ENCODE measurements around the gene DNAJC4. TPM values are rescaled to one million over a fixed set of nuclear protein-coding genes. Genes with fewer than 3 reads are reported as not detected.

The DNAJC4 gene
- total and polyA plus RNA-seq, 9 of the 15 experiments (the other 6 are each of a cell fraction or from before 2014, with no cell fraction given): 4.0 to 32.6 (median 19.9) TPM

DNA sequence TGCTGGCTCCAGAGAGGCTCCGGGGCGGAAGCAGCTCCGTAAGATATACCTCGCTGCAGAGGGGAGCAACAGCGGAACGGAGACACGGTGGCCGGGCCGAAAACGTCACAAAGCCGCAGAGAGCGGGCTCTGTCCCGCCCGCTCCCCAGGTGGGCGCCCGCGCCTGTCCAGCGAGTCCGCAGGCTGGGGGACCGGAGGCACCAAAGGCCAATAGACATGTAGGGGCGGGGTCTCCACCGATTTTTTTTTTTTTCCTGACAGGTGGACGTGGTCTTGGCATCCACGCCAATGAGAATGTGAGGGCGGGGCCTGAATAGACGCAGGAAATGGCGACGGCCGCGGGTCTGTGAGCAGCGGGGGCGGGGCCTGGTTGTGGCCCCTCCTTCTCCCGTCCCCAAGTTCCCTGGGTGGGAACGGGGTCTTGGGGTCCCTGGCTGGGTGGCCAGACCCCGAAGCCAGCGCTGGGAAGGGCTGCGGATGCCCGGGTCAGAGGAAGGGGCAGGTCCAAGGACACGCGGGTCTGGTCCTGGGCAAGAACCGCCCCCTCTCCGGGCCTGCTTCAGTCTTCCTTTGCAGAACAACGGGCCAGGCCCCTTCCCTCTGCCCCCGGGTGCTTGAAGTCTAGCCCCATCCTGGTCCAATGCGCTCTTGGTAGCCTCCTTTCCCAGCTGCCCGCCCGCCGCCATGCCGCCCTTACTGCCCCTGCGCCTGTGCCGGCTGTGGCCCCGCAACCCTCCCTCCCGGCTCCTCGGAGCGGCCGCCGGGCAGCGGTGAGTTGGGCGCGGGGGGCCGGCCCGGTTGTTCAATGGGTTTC is at the start of gene DNAJC4 (continued):
- peak; percentile 67 for TF ChIP-seq SAP30 (IDR thresholded peaks at IDR 0.05; ENCODE audit: borderline replicate concordance, insufficient read depth, low read depth, low read length, poor library complexity, severe bottlenecking)
- TF ChIP-seq NCOA2 (IDR thresholded peaks at IDR 0.05; ENCODE audit: partially characterized antibody in 2 of 2): no peak
- no peak for TF ChIP-seq PRMT5 (CRISPR knock-in tag; IDR thresholded peaks at IDR 0.05)
- no peak for TF ChIP-seq SP2 (IDR thresholded peaks at IDR 0.05; ENCODE audit: extremely low read depth, low read depth, low read length, poor library complexity, severe bottlenecking)
- no peak for TF ChIP-seq KLF1 (tag; IDR thresholded peaks at IDR 0.05)
- TF ChIP-seq HDGF (IDR thresholded peaks at IDR 0.05): no peak
- TF ChIP-seq, protein P1, sequence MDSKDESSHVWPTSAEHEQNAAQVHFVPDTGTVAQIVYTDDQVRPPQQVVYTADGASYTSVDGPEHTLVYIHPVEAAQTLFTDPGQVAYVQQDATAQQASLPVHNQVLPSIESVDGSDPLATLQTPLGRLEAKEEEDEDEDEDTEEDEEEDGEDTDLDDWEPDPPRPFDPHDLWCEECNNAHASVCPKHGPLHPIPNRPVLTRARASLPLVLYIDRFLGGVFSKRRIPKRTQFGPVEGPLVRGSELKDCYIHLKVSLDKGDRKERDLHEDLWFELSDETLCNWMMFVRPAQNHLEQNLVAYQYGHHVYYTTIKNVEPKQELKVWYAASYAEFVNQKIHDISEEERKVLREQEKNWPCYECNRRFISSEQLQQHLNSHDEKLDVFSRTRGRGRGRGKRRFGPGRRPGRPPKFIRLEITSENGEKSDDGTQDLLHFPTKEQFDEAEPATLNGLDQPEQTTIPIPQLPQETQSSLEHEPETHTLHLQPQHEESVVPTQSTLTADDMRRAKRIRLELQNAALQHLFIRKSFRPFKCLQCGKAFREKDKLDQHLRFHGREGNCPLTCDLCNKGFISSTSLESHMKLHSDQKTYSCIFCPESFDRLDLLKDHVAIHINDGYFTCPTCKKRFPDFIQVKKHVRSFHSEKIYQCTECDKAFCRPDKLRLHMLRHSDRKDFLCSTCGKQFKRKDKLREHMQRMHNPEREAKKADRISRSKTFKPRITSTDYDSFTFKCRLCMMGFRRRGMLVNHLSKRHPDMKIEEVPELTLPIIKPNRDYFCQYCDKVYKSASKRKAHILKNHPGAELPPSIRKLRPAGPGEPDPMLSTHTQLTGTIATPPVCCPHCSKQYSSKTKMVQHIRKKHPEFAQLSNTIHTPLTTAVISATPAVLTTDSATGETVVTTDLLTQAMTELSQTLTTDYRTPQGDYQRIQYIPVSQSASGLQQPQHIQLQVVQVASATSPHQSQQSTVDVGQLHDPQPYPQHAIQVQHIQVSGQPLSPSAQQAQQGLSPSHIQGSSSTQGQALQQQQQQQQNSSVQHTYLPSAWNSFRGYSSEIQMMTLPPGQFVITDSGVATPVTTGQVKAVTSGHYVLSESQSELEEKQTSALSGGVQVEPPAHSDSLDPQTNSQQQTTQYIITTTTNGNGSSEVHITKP (IDR thresholded peaks at IDR 0.05; ENCODE audit: partially characterized antibody): no peak
- no peak for TF ChIP-seq ARHGAP35 (IDR thresholded peaks at IDR 0.05; ENCODE audit: partially characterized antibody)
- TF ChIP-seq DMBX1 (CRISPR knock-in tag; IDR thresholded peaks at IDR 0.05; ENCODE audit: borderline replicate concordance): no peak
- TF ChIP-seq RBM34 (IDR thresholded peaks at IDR 0.05; ENCODE audit: borderline replicate concordance, insufficient read depth, low read length): no peak
- TF ChIP-seq, protein P2, sequence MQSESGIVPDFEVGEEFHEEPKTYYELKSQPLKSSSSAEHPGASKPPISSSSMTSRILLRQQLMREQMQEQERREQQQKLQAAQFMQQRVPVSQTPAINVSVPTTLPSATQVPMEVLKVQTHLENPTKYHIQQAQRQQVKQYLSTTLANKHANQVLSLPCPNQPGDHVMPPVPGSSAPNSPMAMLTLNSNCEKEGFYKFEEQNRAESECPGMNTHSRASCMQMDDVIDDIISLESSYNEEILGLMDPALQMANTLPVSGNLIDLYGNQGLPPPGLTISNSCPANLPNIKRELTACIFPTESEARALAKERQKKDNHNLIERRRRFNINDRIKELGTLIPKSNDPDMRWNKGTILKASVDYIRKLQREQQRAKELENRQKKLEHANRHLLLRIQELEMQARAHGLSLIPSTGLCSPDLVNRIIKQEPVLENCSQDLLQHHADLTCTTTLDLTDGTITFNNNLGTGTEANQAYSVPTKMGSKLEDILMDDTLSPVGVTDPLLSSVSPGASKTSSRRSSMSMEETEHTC (IDR thresholded peaks at IDR 0.05): no peak
- no peak; the same call in 1 of the 2 replicates for TF ChIP-seq ZNF707 (CRISPR knock-in tag; conservative IDR thresholded peaks at IDR 0.05)
- TF ChIP-seq KAT8 (IDR thresholded peaks at IDR 0.05; ENCODE audit: low read depth): no peak
- TF ChIP-seq, protein P3, sequence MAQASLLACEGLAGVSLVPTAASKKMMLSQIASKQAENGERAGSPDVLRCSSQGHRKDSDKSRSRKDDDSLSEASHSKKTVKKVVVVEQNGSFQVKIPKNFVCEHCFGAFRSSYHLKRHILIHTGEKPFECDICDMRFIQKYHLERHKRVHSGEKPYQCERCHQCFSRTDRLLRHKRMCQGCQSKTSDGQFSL (CRISPR knock-in tag; IDR thresholded peaks at IDR 0.05): no peak
- TF ChIP-seq, protein P3 (tag; IDR thresholded peaks at IDR 0.05): no peak
- 0 out of 2 replicates have a peak, but pooled peaks have one; percentile 76 for TF ChIP-seq ZC3H4 (CRISPR knock-in tag; IDR thresholded peaks at IDR 0.05; ENCODE audit: borderline replicate concordance)
- no peak for TF ChIP-seq ZNF518B (CRISPR knock-in tag; IDR thresholded peaks at IDR 0.05)
